ENCODE measurements around the gene GDF3.
"Not testable (repeated sequence)": the region's sequence is repeated elsewhere in the genome, so short reads cannot be mapped to it uniquely, and the experiment has no call there.

The GDF3 gene

DNA sequence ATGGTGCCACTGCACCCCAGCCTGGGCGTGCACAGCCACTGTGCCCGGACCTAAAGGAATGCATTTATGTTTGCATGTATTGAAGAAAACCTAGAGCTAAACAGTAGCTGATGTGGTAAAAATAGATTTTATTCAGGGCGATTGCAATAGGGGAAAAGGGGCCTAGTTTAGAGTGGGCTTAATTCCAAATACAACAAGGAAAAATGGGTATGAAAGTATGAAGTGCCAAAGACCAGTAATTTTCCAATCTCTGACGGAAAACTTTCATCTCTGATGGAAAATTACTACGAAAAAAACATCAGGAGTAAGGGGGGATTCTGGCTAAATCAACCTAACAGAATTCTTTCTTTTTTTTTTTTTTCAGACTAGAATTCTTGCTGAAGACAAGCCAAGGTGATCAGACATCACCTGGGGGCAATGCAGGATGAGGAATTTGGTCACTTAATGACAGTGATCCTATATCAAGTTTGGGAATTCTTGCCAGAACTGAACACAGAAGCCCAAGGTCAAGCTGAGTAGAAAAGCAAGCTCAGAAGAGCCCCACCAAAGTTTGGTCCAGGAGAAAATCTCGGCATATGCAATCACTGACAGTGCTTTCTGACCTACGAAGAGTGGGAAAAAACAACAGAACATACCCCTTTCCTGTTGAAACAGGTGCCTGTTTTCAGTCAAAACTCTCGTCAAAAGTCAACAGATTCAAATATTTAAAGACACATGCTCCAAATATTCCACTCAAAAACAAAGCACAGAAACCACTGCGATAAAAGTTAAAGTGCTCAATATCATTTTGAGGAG lies 16.1 kb downstream of the GDF3 start:
- Mint-ChIP-seq H3K4me1 (no peaks in the 10 kb centered on the region), H3K27ac (no peak overlapping the region), H3K36me3 (ENCODE audit: low read depth) (no peaks in the 10 kb centered on the region), H3K27me3 (ENCODE audit: low read depth, poor library complexity) (no peaks in the 10 kb centered on the region), H3K9me3 (no peaks in the 10 kb centered on the region), H3K4me3 (no peak overlapping the region)
- TF ChIP-seq CTCF (IDR thresholded peaks at IDR 0.05), result no peak
- no peak for DNase-seq

GRCh38 chr12:7678744-7679143 lies 16.8 kb downstream of the GDF3 start:
- H3K27ac Mint-ChIP-seq, result no peak overlapping the region
- H3K36me3 Mint-ChIP-seq (ENCODE audit: low read depth), result no peaks in the 10 kb centered on the region
- H3K27me3 Mint-ChIP-seq (ENCODE audit: low read depth, poor library complexity), result no peaks in the 10 kb centered on the region
- DNase-seq, result no peak
- TF ChIP-seq CTCF (IDR thresholded peaks at IDR 0.05), result no peak
- no peak overlapping the region for H3K4me3 Mint-ChIP-seq
- H3K4me1 Mint-ChIP-seq, result no peaks in the 10 kb centered on the region
- no peaks in the 10 kb centered on the region for H3K9me3 Mint-ChIP-seq

GRCh38 chr12:7677432-7677888 lies 18.1 kb downstream of the GDF3 start:
- TF ChIP-seq CTCF (IDR thresholded peaks at IDR 0.05), result peak; percentile 38
- H3K4me1 Mint-ChIP-seq, result not testable (repeated sequence)

GRCh38 chr12:7675455-7675854 lies 20.1 kb downstream of the GDF3 start:
- H3K4me1 Mint-ChIP-seq; H3K36me3 Mint-ChIP-seq (ENCODE audit: low read depth); DNase-seq; H3K9me3 Mint-ChIP-seq; H3K4me3 Mint-ChIP-seq; H3K27me3 Mint-ChIP-seq (ENCODE audit: low read depth, poor library complexity); H3K27ac Mint-ChIP-seq: not testable (repeated sequence)

More at GRCh38 chr12:7677432-7677888, 18.1 kb downstream of the GDF3 start:
- not testable (repeated sequence) for H3K27ac Mint-ChIP-seq; DNase-seq; H3K27me3 Mint-ChIP-seq (ENCODE audit: low read depth, poor library complexity); H3K9me3 Mint-ChIP-seq; H3K4me3 Mint-ChIP-seq; H3K36me3 Mint-ChIP-seq (ENCODE audit: low read depth)

DNA sequence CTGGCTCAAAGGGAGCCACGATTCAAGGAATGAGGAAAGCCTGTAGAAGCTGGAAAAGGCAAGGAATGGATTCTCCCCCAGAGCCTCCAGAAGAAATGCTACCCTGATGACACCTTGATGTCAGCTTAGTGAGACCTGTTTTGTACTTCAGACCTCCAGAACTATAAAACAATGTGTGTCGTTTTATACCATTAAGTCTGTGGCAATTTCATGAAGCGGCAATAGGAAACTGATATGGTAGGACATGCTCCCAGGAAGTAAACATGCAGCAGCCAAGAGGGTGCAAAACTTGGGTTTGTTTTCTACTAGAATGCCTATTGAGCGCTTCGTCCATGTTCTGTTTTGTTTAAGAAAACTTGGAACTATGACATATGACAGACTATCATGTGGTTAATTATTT lies 27.4 kb downstream of the GDF3 start:
- DNase-seq, result no peak
- no peak overlapping the region for H3K4me3 Mint-ChIP-seq
- no peaks in the 10 kb centered on the region for H3K9me3 Mint-ChIP-seq
- H3K27ac Mint-ChIP-seq, result no peak overlapping the region
- H3K27me3 Mint-ChIP-seq (ENCODE audit: low read depth, poor library complexity), result no peaks in the 10 kb centered on the region
- peaks cover 3% of the 10 kb centered on the region for H3K4me1 Mint-ChIP-seq
- H3K36me3 Mint-ChIP-seq (ENCODE audit: low read depth), result no peaks in the 10 kb centered on the region
- TF ChIP-seq CTCF (IDR thresholded peaks at IDR 0.05), result no peak

GRCh38 chr12:7667125-7667524 lies 28.4 kb downstream of the GDF3 start:
- no peak for DNase-seq
- TF ChIP-seq CTCF (IDR thresholded peaks at IDR 0.05), result peak; percentile 20
- Mint-ChIP-seq H3K4me3 (no peak overlapping the region), H3K4me1 (peaks cover 5% of the 10 kb centered on the region), H3K36me3 (ENCODE audit: low read depth) (no peaks in the 10 kb centered on the region), H3K27me3 (ENCODE audit: low read depth, poor library complexity) (peaks cover 4% of the 10 kb centered on the region), H3K27ac (no peak overlapping the region), H3K9me3 (no peaks in the 10 kb centered on the region)
